GM10266 (cell line): ENCODE results near the gene MYL7.
"Not testable (repeated sequence)": the region's sequence is repeated elsewhere in the genome, so short reads cannot be mapped to it uniquely, and the experiment has no call there.

Experiments used
- DNase-seq: peaks from one replicate; pipeline ENCODE4 v3.0.0; 2012; ENCODE audit errors: extremely low spot score
- TF ChIP-seq, protein P1 (sequence below): IDR thresholded peaks from 2 replicates; pipeline ENCODE4 v1.5.1; 2012; ENCODE audit warnings: mild to moderate bottlenecking, low read depth; ENCODE audit not compliant: control insufficient read depth, insufficient read depth; ENCODE audit errors: missing control alignments

The MYL7 gene

DNA sequence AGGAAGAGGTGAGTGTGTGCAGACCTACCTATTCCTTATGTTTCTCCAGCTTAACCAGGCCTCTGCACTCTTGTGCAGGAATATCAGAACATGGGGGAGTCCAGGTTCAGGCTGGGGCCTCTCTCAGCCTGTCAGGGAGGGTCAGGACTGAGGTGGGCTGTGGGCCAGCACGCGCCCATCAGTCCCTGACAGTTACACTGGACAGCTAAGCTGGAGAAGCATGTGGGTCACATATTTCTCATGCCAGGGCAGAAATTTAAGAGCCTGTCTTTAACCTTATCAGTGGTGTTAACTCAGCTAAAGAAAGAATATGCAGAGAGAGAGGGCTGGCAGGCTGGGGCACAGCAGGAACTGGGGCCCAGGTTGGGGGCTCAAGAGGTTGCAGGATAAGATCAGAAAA lies 9.1 kb downstream of the MYL7 start:
- TF ChIP-seq, protein P1, sequence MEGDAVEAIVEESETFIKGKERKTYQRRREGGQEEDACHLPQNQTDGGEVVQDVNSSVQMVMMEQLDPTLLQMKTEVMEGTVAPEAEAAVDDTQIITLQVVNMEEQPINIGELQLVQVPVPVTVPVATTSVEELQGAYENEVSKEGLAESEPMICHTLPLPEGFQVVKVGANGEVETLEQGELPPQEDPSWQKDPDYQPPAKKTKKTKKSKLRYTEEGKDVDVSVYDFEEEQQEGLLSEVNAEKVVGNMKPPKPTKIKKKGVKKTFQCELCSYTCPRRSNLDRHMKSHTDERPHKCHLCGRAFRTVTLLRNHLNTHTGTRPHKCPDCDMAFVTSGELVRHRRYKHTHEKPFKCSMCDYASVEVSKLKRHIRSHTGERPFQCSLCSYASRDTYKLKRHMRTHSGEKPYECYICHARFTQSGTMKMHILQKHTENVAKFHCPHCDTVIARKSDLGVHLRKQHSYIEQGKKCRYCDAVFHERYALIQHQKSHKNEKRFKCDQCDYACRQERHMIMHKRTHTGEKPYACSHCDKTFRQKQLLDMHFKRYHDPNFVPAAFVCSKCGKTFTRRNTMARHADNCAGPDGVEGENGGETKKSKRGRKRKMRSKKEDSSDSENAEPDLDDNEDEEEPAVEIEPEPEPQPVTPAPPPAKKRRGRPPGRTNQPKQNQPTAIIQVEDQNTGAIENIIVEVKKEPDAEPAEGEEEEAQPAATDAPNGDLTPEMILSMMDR: no peak
- no peak for DNase-seq

DNA sequence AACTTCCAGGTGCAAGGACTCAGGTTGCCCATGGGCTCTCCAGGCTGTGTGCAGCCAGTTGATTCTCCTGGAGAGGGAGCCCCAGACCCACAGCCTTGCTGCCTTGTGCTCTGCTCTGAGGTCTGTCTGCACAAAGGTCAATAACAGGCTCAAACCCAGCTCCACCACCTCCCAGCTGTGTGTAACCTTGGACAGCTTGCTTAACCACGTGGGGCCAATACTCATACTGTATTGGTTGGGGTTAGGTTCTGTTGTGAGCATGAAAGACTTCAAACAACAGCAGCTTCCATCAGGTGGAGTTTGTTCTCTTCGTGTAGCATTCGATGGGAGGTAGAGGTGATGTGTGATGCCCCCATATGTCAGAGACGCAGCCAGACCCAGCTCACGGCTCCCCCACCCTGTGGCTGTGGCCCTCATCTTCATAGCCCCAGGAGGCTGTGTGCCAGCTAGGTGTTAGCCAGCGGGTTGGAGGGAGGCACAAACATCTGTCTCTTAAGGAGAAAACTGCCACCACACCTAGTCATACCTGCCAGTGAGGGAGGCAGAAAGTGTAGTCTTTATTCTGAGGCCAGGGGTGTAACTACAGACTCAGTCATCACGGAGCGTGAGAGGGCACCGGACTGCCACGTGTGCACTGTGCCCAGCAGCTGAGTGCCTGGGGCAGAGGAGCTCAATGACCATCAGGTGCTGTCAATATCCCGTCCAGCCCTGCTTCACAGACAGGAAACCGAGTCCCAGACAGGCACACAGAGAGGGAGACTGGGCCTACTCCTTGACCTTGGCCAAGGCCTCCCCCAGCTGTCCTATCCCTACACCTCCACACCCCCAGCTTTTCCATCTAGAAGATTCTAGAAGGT lies 9.7 kb downstream of the MYL7 start:
- DNase-seq: no peak

DNA sequence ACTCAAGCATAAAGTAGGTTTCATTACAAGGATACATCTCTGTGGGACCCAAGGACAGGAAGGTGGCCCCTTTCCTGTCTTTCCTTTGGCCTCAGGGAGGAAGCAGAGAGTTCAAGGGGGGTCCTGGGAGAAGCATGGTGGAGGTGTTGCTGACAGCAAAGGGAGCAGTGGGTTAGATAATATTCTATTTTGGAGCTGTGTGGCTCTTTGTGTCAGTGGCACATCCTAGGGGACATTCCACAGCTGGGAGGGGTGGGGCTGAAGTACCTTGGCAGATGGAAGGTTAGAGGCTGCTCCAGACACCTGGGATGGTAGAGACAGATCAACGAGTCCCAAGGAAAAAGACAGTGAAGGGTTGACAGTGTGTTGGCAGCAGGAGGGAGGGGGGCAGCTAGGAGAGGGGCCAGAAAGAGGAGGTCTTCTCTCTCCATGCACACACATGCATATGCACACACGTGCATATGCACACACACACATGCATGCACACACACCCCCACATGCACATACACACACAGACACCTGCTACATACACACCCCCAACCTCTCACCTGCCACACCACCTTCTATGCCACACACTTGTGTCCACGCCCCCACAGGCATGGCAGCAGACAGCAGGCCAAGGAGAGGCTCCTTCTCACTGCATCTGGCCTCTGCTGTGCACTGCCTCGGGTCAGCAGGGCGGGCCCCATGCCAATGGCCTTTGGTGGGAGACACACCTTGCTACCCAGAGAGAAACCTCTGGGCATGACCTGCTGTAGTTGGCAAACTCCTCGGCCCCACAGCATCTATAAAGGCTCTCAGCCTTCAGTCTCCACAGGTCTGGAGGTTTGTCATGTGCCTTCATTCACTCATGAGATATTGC lies 12.2 kb downstream of the MYL7 start:
- TF ChIP-seq, protein P1: no peak
- no peak for DNase-seq

More for the DNA sequence above, 9.7 kb downstream of the MYL7 start:
- TF ChIP-seq, protein P1: peak; percentile 9

DNA sequence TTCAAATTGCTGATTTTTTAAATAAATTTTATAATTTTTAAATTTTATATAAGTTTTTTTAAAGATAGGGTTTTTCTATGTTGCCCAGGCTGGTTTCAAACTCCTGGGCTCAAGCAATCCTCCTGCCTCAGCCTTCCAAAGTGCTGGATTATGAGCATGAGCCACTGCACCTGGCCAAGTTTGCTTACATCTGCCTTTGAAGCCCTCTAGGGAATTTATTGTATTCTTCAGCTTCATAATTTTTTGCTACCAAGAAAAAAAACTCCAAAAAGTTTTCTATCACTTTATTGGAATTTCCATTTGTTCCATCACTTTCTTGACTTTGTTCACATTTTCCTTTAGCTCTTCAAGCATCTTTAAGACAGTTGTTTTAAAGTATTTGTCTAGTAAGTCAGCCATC lies 14.0 kb downstream of the MYL7 start:
- DNase-seq: no peak
- TF ChIP-seq, protein P1: no peak

DNA sequence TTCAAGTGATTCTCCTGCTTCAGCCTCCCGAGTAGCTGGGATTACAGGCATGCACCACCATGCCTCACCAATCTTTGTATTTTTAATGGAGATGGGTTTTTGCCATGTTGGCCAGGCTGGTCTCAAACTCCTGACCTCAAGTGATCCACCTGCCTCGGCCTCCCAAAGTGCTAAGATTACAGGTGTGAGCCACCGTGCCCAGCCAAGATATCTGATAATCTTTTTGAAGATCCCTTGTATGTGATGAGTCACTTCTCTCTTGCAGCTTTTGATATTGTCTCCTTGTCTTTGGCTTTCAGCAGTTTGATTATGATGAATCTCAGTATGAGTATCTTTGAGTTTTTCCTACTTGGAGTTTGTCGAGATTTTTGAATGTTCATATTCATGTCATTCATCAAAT lies 14.6 kb downstream of the MYL7 start:
- not testable (repeated sequence) for DNase-seq

DNA sequence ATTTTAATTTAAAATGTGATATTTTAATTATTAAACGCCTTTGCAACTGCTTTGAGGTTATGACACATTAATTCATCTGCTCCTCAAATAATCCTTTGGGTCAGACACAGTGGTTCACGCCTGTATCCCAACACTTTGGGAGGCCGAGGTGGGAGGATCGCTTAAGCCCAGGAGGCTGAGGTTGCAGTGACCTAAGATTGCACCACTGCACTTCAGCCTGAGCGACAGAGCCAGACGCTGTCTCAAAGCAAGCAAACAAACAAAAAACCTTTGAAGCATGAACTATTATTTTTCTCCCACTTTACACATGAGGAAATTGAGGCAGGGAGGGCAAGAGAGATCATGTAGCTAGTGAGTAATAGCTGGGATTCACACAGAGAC lies 16.3 kb downstream of the MYL7 start:
- TF ChIP-seq, protein P1: no peak
- DNase-seq: no peak

GRCh38 chr7:44123190-44124003 lies 17.7 kb downstream of the MYL7 start, which contains the start of gene POLD2:
TSS of gene POLD2 (minus strand) at chr7:44123548. CDS start at chr7:44122053, 1,495 bp downstream.
- DNase-seq: peak; percentile 100
- TF ChIP-seq, protein P1: no peak
